ENCODE results near the gene CAPZB.

- TF ChIP-seq POLR2AphosphoS5 (IDR thresholded peaks at IDR 0.05) (no peak), CTCF (IDR thresholded peaks at IDR 0.05) (no peak)
Measured at GRCh38 chr1:19319196-19319595, 166.1 kb downstream of the CAPZB start.

Data from breast epithelium (tissue), 3 donors.